Osteocyte (in vitro differentiated cells): Measurements from ENCODE around the gene PRDX3. TPM values are rescaled to one million over a fixed set of nuclear protein-coding genes. Genes with fewer than 3 reads are reported as not detected.

Source experiments
- DNase-seq: peaks from one replicate; pipeline ENCODE4 v3.0.0; 2021; ENCODE audit warnings: mixed read lengths; ENCODE audit not compliant: unreplicated experiment; ENCODE audit errors: extremely low spot score
- H3K27ac Mint-ChIP-seq: one replicate; pipeline ENCODE4 v1.8.0; 2021; ENCODE audit warnings: mild to moderate bottlenecking, mixed read lengths; ENCODE audit not compliant: unreplicated experiment
- H3K27me3 Mint-ChIP-seq: one replicate; pipeline ENCODE4 v1.8.0; 2021; ENCODE audit warnings: mixed read lengths; ENCODE audit not compliant: unreplicated experiment
- H3K36me3 Mint-ChIP-seq: one replicate; pipeline ENCODE4 v1.8.0; 2021; ENCODE audit warnings: mixed read lengths; ENCODE audit not compliant: unreplicated experiment
- H3K4me1 Mint-ChIP-seq: one replicate; pipeline ENCODE4 v1.8.0; 2021; ENCODE audit warnings: mixed read lengths; ENCODE audit not compliant: unreplicated experiment
- H3K4me3 Mint-ChIP-seq: one replicate; pipeline ENCODE4 v1.8.0; 2021; ENCODE audit warnings: mild to moderate bottlenecking, moderate library complexity, mixed read lengths; ENCODE audit not compliant: unreplicated experiment
- H3K9me3 Mint-ChIP-seq: one replicate; pipeline ENCODE4 v1.8.0; 2021; ENCODE audit warnings: mixed read lengths; ENCODE audit not compliant: unreplicated experiment
- long read RNA-seq: library from polyadenylated mRNA; unstranded; transcript quantifications from one replicate; pipeline ENCODE4 v2.0.0, GENCODE V29; 2021
- total RNA-seq: library from RNA; stranded (reverse); gene quantifications from 2 replicates; pipeline ENCODE4 v1.2.1, GENCODE V29; 2021
- TF ChIP-seq, protein P1 (sequence below): fragments of 200-600 bp; sonication (generic); IDR thresholded peaks from 2 replicates; pipeline ENCODE4 v1.5.0; 2021; ENCODE audit warnings: antibody characterized with exemption, mild to moderate bottlenecking, moderate library complexity

The PRDX3 gene
- 76.7 and 76.9 TPM in 2 replicates for total RNA-seq
- long read RNA-seq, transcript PRDX3-201 (7 exons, 1,591 nt), result major isoform, 456 of 480 reads
- long read RNA-seq, partial matches to known transcripts, result 8 of 480 reads
- long read RNA-seq, other reads (novel, unspliced or antisense), result 15 of 480 reads

GRCh38 chr10:119178372-119179119 is at the start of gene PRDX3:
Gene PRDX3 (minus strand): TSS chr10:119178812. CDS start chr10:119178790, 22 bp downstream.
- H3K4me1 Mint-ChIP-seq, result peaks cover 31% of the 10 kb centered on the region
- peaks cover 7% of the 10 kb centered on the region for H3K36me3 Mint-ChIP-seq
- H3K27ac Mint-ChIP-seq, result peak within 1 kb of the TSS; percentile 97
- TF ChIP-seq, protein P1, sequence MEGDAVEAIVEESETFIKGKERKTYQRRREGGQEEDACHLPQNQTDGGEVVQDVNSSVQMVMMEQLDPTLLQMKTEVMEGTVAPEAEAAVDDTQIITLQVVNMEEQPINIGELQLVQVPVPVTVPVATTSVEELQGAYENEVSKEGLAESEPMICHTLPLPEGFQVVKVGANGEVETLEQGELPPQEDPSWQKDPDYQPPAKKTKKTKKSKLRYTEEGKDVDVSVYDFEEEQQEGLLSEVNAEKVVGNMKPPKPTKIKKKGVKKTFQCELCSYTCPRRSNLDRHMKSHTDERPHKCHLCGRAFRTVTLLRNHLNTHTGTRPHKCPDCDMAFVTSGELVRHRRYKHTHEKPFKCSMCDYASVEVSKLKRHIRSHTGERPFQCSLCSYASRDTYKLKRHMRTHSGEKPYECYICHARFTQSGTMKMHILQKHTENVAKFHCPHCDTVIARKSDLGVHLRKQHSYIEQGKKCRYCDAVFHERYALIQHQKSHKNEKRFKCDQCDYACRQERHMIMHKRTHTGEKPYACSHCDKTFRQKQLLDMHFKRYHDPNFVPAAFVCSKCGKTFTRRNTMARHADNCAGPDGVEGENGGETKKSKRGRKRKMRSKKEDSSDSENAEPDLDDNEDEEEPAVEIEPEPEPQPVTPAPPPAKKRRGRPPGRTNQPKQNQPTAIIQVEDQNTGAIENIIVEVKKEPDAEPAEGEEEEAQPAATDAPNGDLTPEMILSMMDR, result peak; percentile 31
- DNase-seq, result peak; percentile 98
- H3K27me3 Mint-ChIP-seq, result no peaks in the 10 kb centered on the region
- no peaks in the 10 kb centered on the region for H3K9me3 Mint-ChIP-seq
- peak within 1 kb of the TSS; percentile 87 for H3K4me3 Mint-ChIP-seq

DNA sequence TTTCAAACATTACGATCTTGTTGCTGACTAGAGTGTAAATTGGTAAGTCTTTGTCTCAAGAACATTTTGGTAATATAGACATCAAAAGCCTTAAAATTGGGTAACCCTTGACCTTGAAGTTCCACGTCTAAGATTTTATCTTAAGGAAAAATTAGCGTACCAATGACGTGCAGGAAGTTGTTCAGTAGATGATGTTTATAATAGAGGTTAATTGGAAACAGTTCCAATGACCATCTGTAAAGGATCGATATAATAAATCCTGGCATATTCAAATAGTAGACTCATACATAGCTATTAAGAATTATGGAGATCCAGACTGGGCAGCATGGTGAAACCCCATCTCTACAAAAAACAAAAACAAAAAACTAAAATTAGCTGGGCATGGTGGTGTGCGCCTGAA is 49.2 kb upstream of the PRDX3 start:
- no peak for DNase-seq
- Mint-ChIP-seq H3K27ac (no peak overlapping the region), H3K4me3 (no peak overlapping the region), H3K27me3 (no peaks in the 10 kb centered on the region), H3K9me3 (no peaks in the 10 kb centered on the region), H3K4me1 (peaks cover 45% of the 10 kb centered on the region), H3K36me3 (peaks cover 8% of the 10 kb centered on the region)
- TF ChIP-seq, protein P1, result no peak

DNA sequence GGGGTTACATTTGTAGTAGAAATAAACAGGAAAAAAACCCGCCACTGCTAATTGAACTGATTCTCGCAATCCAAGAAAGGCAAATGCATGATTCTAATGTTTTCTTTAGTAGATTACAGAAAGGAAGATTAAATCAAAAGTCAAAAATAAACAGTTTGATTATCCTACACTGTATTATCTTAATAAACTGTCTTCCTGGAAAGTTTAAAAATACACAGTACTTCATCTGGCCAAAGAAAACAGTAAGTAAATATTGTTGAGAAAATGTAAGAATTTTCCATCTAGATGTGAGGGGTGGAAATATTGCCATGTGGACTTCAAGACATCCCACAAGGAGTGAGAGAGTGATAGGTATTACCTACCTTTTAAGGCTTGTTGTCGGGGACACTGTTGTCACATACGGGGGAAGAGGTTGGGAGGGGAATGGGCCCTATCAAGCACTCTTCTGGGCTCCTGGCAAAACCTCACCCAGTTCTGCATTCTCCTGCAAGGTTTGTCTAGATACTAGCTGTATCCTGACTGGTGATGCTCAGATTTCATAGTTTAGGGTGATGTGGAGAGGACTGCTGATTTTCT is 46.6 kb upstream of the PRDX3 start:
- peaks cover 55% of the 10 kb centered on the region for H3K4me1 Mint-ChIP-seq
- no peaks in the 10 kb centered on the region for H3K9me3 Mint-ChIP-seq
- H3K36me3 Mint-ChIP-seq, result peaks cover 3% of the 10 kb centered on the region
- peak overlapping the region; percentile 46 for H3K27ac Mint-ChIP-seq
- DNase-seq, result no peak
- H3K27me3 Mint-ChIP-seq, result no peaks in the 10 kb centered on the region
- TF ChIP-seq, protein P1, result no peak
- H3K4me3 Mint-ChIP-seq, result no peak overlapping the region

GRCh38 chr10:119222966-119223386 is 44.4 kb upstream of the PRDX3 start:
- Mint-ChIP-seq H3K36me3 (no peaks in the 10 kb centered on the region), H3K4me3 (no peak overlapping the region), H3K27me3 (no peaks in the 10 kb centered on the region), H3K4me1 (peaks cover 50% of the 10 kb centered on the region), H3K9me3 (no peaks in the 10 kb centered on the region), H3K27ac (no peak overlapping the region)
- DNase-seq, result no peak
- TF ChIP-seq, protein P1, result no peak

GRCh38 chr10:119222537-119222936 is 43.9 kb upstream of the PRDX3 start:
- peaks cover 49% of the 10 kb centered on the region for H3K4me1 Mint-ChIP-seq
- no peak overlapping the region for H3K27ac Mint-ChIP-seq
- TF ChIP-seq, protein P1, result no peak
- no peak for DNase-seq
- no peaks in the 10 kb centered on the region for H3K9me3 Mint-ChIP-seq
- H3K36me3 Mint-ChIP-seq, result no peaks in the 10 kb centered on the region
- no peak overlapping the region for H3K4me3 Mint-ChIP-seq
- H3K27me3 Mint-ChIP-seq, result no peaks in the 10 kb centered on the region
